ENCODE measurements around the gene ARMC12. TPM values are rescaled to one million over a fixed set of nuclear protein-coding genes. Genes with fewer than 3 reads are reported as not detected.

Gene ARMC12
- total and polyA plus RNA-seq, 2 of the 13 experiments (the other 11 are each of a cell fraction or from before 2014, with no cell fraction given): 1.3 TPM; not detected in 1

DNA sequence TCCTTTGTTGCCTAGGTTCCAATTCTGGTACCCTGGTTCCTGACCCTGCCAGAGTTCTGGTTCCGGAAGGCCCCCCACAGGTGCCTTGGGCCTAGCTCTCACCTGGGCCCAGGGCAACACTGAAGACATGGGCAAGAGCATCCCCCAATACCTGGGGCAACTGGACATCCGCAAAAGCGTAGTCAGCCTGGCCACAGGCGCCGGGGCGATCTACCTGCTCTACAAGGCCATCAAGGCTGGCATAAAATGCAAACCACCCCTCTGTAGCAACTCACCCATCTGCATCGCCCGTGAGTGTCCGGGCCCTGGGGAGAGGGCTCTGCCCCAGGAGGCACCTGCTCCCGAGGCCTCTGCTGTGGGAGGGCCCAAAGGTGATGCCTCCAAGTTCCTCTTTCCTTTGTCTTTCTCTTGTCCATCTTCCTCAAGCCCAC lies at the start of gene ARMC12 (continued):
- TF ChIP-seq ZNF709 (CRISPR knock-in tag; IDR thresholded peaks at IDR 0.05) (no peak), XBP1 (CRISPR knock-in tag; IDR thresholded peaks at IDR 0.05) (no peak), ZNF547 (CRISPR knock-in tag; IDR thresholded peaks at IDR 0.05) (peak; percentile 12; the same call in 1 of the 2 replicates), NKX3-1 (CRISPR knock-in tag; IDR thresholded peaks at IDR 0.05) (no peak), PHF20 (CRISPR knock-in tag; IDR thresholded peaks at IDR 0.05) (no peak), ZBTB1 (CRISPR knock-in tag; IDR thresholded peaks at IDR 0.05; ENCODE audit: borderline replicate concordance) (no peak), ZSCAN29 (CRISPR knock-in tag; conservative IDR thresholded peaks at IDR 0.05) (0 out of 2 replicates have a peak, but pooled peaks have one; percentile 12), ZNF446 (CRISPR knock-in tag; IDR thresholded peaks at IDR 0.05) (no peak), ZNF510 (CRISPR knock-in tag; IDR thresholded peaks at IDR 0.05; ENCODE audit: low read depth) (no peak), MTF1 (CRISPR knock-in tag; IDR thresholded peaks at IDR 0.05) (no peak), TCF12 (IDR thresholded peaks at IDR 0.05) (no peak), TCF12 (CRISPR knock-in tag; IDR thresholded peaks at IDR 0.05) (no peak), ZNF460 (CRISPR knock-in tag; IDR thresholded peaks at IDR 0.05; ENCODE audit: borderline replicate concordance) (no peak), ZNF121 (CRISPR knock-in tag; IDR thresholded peaks at IDR 0.05) (no peak), ZNF552 (CRISPR knock-in tag; IDR thresholded peaks at IDR 0.05; ENCODE audit: borderline replicate concordance) (no peak), PHF5A (CRISPR knock-in tag; IDR thresholded peaks at IDR 0.05; ENCODE audit: low read depth, unreplicated experiment) (no peak), SMYD3 (CRISPR knock-in tag; IDR thresholded peaks at IDR 0.05) (no peak), ZNF44 (CRISPR knock-in tag; IDR thresholded peaks at IDR 0.05) (no peak), NCOA5 (CRISPR knock-in tag; IDR thresholded peaks at IDR 0.05) (no peak)
- TF ChIP-seq, protein P1, sequence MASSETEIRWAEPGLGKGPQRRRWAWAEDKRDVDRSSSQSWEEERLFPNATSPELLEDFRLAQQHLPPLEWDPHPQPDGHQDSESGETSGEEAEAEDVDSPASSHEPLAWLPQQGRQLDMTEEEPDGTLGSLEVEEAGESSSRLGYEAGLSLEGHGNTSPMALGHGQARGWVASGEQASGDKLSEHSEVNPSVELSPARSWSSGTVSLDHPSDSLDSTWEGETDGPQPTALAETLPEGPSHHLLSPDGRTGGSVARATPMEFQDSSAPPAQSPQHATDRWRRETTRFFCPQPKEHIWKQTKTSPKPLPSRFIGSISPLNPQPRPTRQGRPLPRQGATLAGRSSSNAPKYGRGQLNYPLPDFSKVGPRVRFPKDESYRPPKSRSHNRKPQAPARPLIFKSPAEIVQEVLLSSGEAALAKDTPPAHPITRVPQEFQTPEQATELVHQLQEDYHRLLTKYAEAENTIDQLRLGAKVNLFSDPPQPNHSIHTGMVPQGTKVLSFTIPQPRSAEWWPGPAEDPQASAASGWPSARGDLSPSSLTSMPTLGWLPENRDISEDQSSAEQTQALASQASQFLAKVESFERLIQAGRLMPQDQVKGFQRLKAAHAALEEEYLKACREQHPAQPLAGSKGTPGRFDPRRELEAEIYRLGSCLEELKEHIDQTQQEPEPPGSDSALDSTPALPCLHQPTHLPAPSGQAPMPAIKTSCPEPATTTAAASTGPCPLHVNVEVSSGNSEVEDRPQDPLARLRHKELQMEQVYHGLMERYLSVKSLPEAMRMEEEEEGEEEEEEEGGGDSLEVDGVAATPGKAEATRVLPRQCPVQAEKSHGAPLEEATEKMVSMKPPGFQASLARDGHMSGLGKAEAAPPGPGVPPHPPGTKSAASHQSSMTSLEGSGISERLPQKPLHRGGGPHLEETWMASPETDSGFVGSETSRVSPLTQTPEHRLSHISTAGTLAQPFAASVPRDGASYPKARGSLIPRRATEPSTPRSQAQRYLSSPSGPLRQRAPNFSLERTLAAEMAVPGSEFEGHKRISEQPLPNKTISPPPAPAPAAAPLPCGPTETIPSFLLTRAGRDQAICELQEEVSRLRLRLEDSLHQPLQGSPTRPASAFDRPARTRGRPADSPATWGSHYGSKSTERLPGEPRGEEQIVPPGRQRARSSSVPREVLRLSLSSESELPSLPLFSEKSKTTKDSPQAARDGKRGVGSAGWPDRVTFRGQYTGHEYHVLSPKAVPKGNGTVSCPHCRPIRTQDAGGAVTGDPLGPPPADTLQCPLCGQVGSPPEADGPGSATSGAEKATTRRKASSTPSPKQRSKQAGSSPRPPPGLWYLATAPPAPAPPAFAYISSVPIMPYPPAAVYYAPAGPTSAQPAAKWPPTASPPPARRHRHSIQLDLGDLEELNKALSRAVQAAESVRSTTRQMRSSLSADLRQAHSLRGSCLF (CRISPR knock-in tag; IDR thresholded peaks at IDR 0.05; ENCODE audit: borderline replicate concordance): no peak
- TF ChIP-seq, protein P2, sequence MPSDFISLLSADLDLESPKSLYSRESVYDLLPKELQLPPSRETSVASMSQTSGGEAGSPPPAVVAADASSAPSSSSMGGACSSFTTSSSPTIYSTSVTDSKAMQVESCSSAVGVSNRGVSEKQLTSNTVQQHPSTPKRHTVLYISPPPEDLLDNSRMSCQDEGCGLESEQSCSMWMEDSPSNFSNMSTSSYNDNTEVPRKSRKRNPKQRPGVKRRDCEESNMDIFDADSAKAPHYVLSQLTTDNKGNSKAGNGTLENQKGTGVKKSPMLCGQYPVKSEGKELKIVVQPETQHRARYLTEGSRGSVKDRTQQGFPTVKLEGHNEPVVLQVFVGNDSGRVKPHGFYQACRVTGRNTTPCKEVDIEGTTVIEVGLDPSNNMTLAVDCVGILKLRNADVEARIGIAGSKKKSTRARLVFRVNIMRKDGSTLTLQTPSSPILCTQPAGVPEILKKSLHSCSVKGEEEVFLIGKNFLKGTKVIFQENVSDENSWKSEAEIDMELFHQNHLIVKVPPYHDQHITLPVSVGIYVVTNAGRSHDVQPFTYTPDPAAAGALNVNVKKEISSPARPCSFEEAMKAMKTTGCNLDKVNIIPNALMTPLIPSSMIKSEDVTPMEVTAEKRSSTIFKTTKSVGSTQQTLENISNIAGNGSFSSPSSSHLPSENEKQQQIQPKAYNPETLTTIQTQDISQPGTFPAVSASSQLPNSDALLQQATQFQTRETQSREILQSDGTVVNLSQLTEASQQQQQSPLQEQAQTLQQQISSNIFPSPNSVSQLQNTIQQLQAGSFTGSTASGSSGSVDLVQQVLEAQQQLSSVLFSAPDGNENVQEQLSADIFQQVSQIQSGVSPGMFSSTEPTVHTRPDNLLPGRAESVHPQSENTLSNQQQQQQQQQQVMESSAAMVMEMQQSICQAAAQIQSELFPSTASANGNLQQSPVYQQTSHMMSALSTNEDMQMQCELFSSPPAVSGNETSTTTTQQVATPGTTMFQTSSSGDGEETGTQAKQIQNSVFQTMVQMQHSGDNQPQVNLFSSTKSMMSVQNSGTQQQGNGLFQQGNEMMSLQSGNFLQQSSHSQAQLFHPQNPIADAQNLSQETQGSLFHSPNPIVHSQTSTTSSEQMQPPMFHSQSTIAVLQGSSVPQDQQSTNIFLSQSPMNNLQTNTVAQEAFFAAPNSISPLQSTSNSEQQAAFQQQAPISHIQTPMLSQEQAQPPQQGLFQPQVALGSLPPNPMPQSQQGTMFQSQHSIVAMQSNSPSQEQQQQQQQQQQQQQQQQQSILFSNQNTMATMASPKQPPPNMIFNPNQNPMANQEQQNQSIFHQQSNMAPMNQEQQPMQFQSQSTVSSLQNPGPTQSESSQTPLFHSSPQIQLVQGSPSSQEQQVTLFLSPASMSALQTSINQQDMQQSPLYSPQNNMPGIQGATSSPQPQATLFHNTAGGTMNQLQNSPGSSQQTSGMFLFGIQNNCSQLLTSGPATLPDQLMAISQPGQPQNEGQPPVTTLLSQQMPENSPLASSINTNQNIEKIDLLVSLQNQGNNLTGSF (CRISPR knock-in tag; IDR thresholded peaks at IDR 0.05): no peak

Data from HepG2 (cell line).